CD4-positive, alpha-beta T cell treated with Interleukin-4 for 4 hours (primary cell): ENCODE results near the gene ZNF655.

Source experiments
- DNase-seq: peaks from one replicate; pipeline ENCODE4 v3.0.0-alpha.2; 2020

Gene ZNF655

GRCh38 chr7:99615989-99616358, 57.5 kb downstream of the ZNF655 start:
- DNase-seq: no peak

- peak; percentile 90 for DNase-seq
These were observed 58.1 kb downstream of the ZNF655 start, which contains the start of gene ZSCAN25 for GRCh38 chr7:99616359-99617191. Gene ZSCAN25 (plus strand): TSS chr7:99616946. CDS start chr7:99619607, 2,661 bp downstream.

- DNase-seq: no peak
These were observed 58.8 kb downstream of the ZNF655 start for GRCh38 chr7:99617192-99617781.

- no peak for DNase-seq
These were observed 60.3 kb downstream of the ZNF655 start for GRCh38 chr7:99618726-99619125.

- no peak for DNase-seq
These were observed 61.2 kb downstream of the ZNF655 start for GRCh38 chr7:99619571-99620130.

- no peak for DNase-seq
These were observed 62.8 kb downstream of the ZNF655 start for GRCh38 chr7:99621271-99621670.

- no peak for DNase-seq
These were observed 64.2 kb downstream of the ZNF655 start for GRCh38 chr7:99622596-99622995.

- no peak for DNase-seq
These were observed 64.8 kb downstream of the ZNF655 start for GRCh38 chr7:99623091-99623693.

- DNase-seq: no peak
These were observed 65.4 kb downstream of the ZNF655 start for GRCh38 chr7:99623702-99624447.

GRCh38 chr7:99624484-99624883, 66.0 kb downstream of the ZNF655 start:
- DNase-seq: peak; percentile 66

GRCh38 chr7:99625321-99625720, 66.9 kb downstream of the ZNF655 start:
- no peak for DNase-seq

GRCh38 chr7:99625961-99626360, 67.5 kb downstream of the ZNF655 start:
- DNase-seq: no peak
